SK-N-SH (cell line): ENCODE measurements around the gene CD300LG. TPM values are rescaled to one million over a fixed set of nuclear protein-coding genes. Genes with fewer than 3 reads are reported as not detected.

Experiments
- CTCF ChIA-PET: fragments of 300-600, 350-600 bp; formaldehyde crosslinking; extraction: SDS; loops from one replicate; lab custom pipeline; 2021; lab: Yijun Ruan, JAX
- POLR2A ChIA-PET: fragments of 350-600 bp; sonication (Branson Sonifier 250); formaldehyde crosslinking; extraction: SDS; loops from one replicate; lab custom pipeline; 2020; ENCODE audit warnings: antibody characterized with exemption, inconsistent platforms; lab: Yijun Ruan, JAX
- DNase-seq: peaks from one replicate; pipeline ENCODE4 v3.0.0; 2012
- H2AFZ ChIP-seq: fragments of 200-600 bp; sonication (generic); 2 replicates; pipeline ENCODE4 v1.8.1; 2016; ENCODE audit warnings: antibody characterized with exemption, mild to moderate bottlenecking, low read depth
- H3F3A ChIP-seq: fragments of 200-600 bp; sonication (generic); replicated peaks from 2 replicates; pipeline ENCODE3; 2016; ENCODE audit warnings: antibody characterized with exemption, mild to moderate bottlenecking; ENCODE audit not compliant: insufficient read depth
- H3K27ac ChIP-seq, 2 experiments: fragments of 200-500 bp in 1 of 2; fragments of 200-600 bp in 1 of 2; sonication (Bioruptor generic) in 1 of 2; sonication (generic), shearing (Covaris generic) in 1 of 2; 2 replicates each; pipeline versions ENCODE4 v1.5.1 to v1.6.1; 2014 to 2016; ENCODE audit warnings: low read depth in 2 of 2, inconsistent platforms in 1 of 2, low read length in 1 of 2, mild to moderate bottlenecking in 1 of 2, mixed read lengths in 1 of 2
- H3K27me3 ChIP-seq: fragments of 200-600 bp; sonication (generic), shearing (Covaris generic); 2 replicates; pipeline ENCODE4 v1.6.1; 2016; ENCODE audit warnings: mixed run types; ENCODE audit not compliant: insufficient read depth
- H3K36me3 ChIP-seq, 2 experiments: fragments of 200-500 bp in 1 of 2; fragments of 200-600 bp in 1 of 2; sonication (Bioruptor generic) in 1 of 2; sonication (generic) in 1 of 2; replicated peaks in 1 of 2; 2 replicates each; pipeline versions ENCODE3 to v1.5.1; 2014 to 2016; ENCODE audit warnings: low read length in 1 of 2, mild to moderate bottlenecking in 1 of 2; ENCODE audit not compliant: insufficient read depth in 2 of 2, control insufficient read depth in 1 of 2
- H3K4me1 ChIP-seq, 2 experiments: fragments of 200-500 bp in 1 of 2; fragments of 200-600 bp in 1 of 2; sonication (Bioruptor generic) in 1 of 2; sonication (generic), shearing (Covaris generic) in 1 of 2; 2 replicates each; pipeline versions ENCODE4 v1.5.1 to v1.6.1; 2014 to 2016; ENCODE audit warnings: low read depth in 1 of 2, low read length in 1 of 2, mixed run types in 1 of 2; ENCODE audit not compliant: insufficient read depth in 2 of 2, control insufficient read depth in 1 of 2
- H3K4me2 ChIP-seq: fragments of 200-600 bp; sonication (generic), shearing (Covaris generic); 2 replicates; pipeline ENCODE4 v1.6.1; 2017; ENCODE audit warnings: mixed run types
- H3K4me3 ChIP-seq, 2 experiments: fragments of 200-500 bp in 1 of 2; fragments of 200-600 bp in 1 of 2; sonication (Bioruptor generic) in 1 of 2; sonication (generic), shearing (Covaris generic) in 1 of 2; 2 replicates each; pipeline versions ENCODE4 v1.5.1 to v1.8.1; 2014 to 2016; ENCODE audit warnings: low read depth in 2 of 2, inconsistent platforms in 1 of 2, low read length in 1 of 2, mild to moderate bottlenecking in 1 of 2, mixed read lengths in 1 of 2, moderate library complexity in 1 of 2
- H3K79me2 ChIP-seq: fragments of 200-600 bp; sonication (generic); 2 replicates; pipeline ENCODE4 v1.8.1; 2017; ENCODE audit warnings: mild to moderate bottlenecking; ENCODE audit not compliant: insufficient read depth
- H3K9ac ChIP-seq: fragments of 200-600 bp; sonication (generic); 2 replicates; pipeline ENCODE4 v1.6.1; 2017; ENCODE audit warnings: mixed run types
- H3K9me2 ChIP-seq: fragments of 200-600 bp; sonication (generic); 2 replicates; pipeline ENCODE4 v1.6.1; 2017; ENCODE audit warnings: mixed run types
- H3K9me3 ChIP-seq: fragments of 200-600 bp; sonication (generic); 2 replicates; pipeline ENCODE4 v1.6.1; 2017; ENCODE audit warnings: mixed run types, mild to moderate bottlenecking, moderate library complexity
- H4K20me1 ChIP-seq: fragments of 200-600 bp; sonication (generic); 2 replicates; pipeline ENCODE4 v1.6.1; 2017; ENCODE audit warnings: mild to moderate bottlenecking, mixed run types; ENCODE audit not compliant: insufficient read depth
- CHD2 ChIP-seq: fragments of 150-350 bp; IDR thresholded peaks from 2 replicates; pipeline ENCODE4 v1.6.1; 2018; ENCODE audit warnings: low read length; ENCODE audit not compliant: partially characterized antibody
- FOSL2 ChIP-seq: IDR thresholded peaks from 2 replicates; pipeline ENCODE4 v1.4.0; 2012; ENCODE audit warnings: low read depth, mild to moderate bottlenecking, moderate library complexity, borderline replicate concordance
- FOXM1 ChIP-seq: IDR thresholded peaks from 2 replicates; pipeline ENCODE4 v1.4.0; 2012; ENCODE audit warnings: low read depth, mild to moderate bottlenecking
- GABPA ChIP-seq: IDR thresholded peaks from 2 replicates; pipeline ENCODE4 v1.4.0; 2012; ENCODE audit warnings: low read depth, mild to moderate bottlenecking
- JUND ChIP-seq: IDR thresholded peaks from 2 replicates; pipeline ENCODE4 v1.4.0; 2012
- NFIC ChIP-seq: IDR thresholded peaks from 2 replicates; pipeline ENCODE4 v1.4.0; 2012; ENCODE audit warnings: borderline replicate concordance
- SIN3A ChIP-seq: IDR thresholded peaks from 2 replicates; pipeline ENCODE4 v1.6.1; 2012; ENCODE audit warnings: low read depth, mild to moderate bottlenecking, low read length, moderate library complexity, borderline replicate concordance
- SMC3 ChIP-seq: IDR thresholded peaks from 2 replicates; pipeline ENCODE4 v1.6.1; 2012; ENCODE audit warnings: low read depth, low read length, improper control_type of control experiment
- TAF1 ChIP-seq: IDR thresholded peaks from 2 replicates; pipeline ENCODE4 v1.6.1; 2012; ENCODE audit warnings: low read depth, mild to moderate bottlenecking, low read length, moderate library complexity, borderline replicate concordance
- TCF12 ChIP-seq: IDR thresholded peaks from 2 replicates; pipeline ENCODE4 v1.4.0; 2012
- TEAD4 ChIP-seq: IDR thresholded peaks from 2 replicates; pipeline ENCODE4 v1.4.0; 2012; ENCODE audit warnings: mild to moderate bottlenecking, borderline replicate concordance; ENCODE audit not compliant: insufficient read depth
- WGBS: methylation state at CpG from one replicate; pipeline ENCODE4 v1.1.6; 2017; ENCODE audit warnings: low lambda C conversion rate; 5-methylcytosine and 5-hydroxymethylcytosine counted together
- polyA plus RNA-seq, 3 experiments: library from polyadenylated mRNA; depleted of rRNA; stranded (reverse); fragments of >200 nt; gene quantifications; 2 replicates each; pipeline ENCODE4 v1.2.3, GENCODE V29; 2012
- TF ChIP-seq, protein P1 (sequence below): IDR thresholded peaks from 2 replicates; pipeline ENCODE4 v1.4.0; 2012; ENCODE audit warnings: low read depth
- TF ChIP-seq, protein P2 (sequence below): IDR thresholded peaks from 2 replicates; pipeline ENCODE4 v1.6.1; 2012; ENCODE audit warnings: mild to moderate bottlenecking, low read depth, low read length, moderate library complexity
- TF ChIP-seq, protein P3 (sequence below): IDR thresholded peaks from 2 replicates; pipeline ENCODE4 v1.4.0; 2012; ENCODE audit warnings: low read depth, borderline replicate concordance

CD300LG gene
- polyA plus RNA-seq, 1 of the 3 experiments (the other 2 are of a cell fraction) = not detected

DNA sequence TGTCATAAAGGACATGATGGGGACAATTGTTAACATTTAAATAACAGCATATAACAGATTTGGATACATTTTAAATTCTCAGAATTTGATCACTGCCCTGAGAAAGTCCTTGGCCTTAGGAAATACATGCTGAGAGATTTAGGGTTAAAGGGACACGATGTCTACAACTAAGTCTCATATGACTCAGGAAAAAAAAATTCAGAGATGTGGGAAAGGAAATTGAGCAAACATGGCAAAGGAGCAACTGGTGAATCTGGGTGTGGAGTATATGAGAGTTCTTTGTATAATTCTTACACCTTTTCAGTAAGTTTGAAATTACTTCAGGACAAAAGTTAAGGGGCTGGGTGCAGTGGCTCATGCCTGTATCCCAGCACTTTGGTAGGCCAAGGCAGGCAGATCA is 32.3 kb upstream of the CD300LG start:
- H2AFZ ChIP-seq = no peak overlapping the region
- H4K20me1 ChIP-seq = no peaks in the 10 kb centered on the region
- H3K4me2 ChIP-seq = peak overlapping the region; percentile 8; the same call in 1 of the 2 replicates
- no peaks in the 10 kb centered on the region for H3K9me3 ChIP-seq
- no peaks in the 10 kb centered on the region for H3K9me2 ChIP-seq
- no peaks in the 10 kb centered on the region for H3F3A ChIP-seq
- peak overlapping the region in 1 of 2 experiments; percentile 13; a peak in 1 of 4 replicates for H3K27ac ChIP-seq
- no peak for DNase-seq
- H3K36me3 ChIP-seq = peaks cover 5 to 37% of the 10 kb centered on the region in 2 experiments
- 18% methylated on average over 1 of the region's 1 CpG for WGBS
- no peaks in the 10 kb centered on the region for H3K27me3 ChIP-seq
- no peak overlapping the region for H3K9ac ChIP-seq
- POLR2A ChIA-PET = interaction anchor here (1.0 kb wide), 1 partner anchor 12 kb away, joined by 4 read pairs; no protein-coding TSS in a partner anchor
- TF ChIP-seq, protein P1, sequence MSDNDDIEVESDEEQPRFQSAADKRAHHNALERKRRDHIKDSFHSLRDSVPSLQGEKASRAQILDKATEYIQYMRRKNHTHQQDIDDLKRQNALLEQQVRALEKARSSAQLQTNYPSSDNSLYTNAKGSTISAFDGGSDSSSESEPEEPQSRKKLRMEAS = no peak
- TF ChIP-seq FOSL2 = peak; percentile 13; the same call in 1 of the 2 replicates
- TF ChIP-seq, protein P2, sequence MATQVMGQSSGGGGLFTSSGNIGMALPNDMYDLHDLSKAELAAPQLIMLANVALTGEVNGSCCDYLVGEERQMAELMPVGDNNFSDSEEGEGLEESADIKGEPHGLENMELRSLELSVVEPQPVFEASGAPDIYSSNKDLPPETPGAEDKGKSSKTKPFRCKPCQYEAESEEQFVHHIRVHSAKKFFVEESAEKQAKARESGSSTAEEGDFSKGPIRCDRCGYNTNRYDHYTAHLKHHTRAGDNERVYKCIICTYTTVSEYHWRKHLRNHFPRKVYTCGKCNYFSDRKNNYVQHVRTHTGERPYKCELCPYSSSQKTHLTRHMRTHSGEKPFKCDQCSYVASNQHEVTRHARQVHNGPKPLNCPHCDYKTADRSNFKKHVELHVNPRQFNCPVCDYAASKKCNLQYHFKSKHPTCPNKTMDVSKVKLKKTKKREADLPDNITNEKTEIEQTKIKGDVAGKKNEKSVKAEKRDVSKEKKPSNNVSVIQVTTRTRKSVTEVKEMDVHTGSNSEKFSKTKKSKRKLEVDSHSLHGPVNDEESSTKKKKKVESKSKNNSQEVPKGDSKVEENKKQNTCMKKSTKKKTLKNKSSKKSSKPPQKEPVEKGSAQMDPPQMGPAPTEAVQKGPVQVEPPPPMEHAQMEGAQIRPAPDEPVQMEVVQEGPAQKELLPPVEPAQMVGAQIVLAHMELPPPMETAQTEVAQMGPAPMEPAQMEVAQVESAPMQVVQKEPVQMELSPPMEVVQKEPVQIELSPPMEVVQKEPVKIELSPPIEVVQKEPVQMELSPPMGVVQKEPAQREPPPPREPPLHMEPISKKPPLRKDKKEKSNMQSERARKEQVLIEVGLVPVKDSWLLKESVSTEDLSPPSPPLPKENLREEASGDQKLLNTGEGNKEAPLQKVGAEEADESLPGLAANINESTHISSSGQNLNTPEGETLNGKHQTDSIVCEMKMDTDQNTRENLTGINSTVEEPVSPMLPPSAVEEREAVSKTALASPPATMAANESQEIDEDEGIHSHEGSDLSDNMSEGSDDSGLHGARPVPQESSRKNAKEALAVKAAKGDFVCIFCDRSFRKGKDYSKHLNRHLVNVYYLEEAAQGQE = no peak
- TF ChIP-seq TAF1 = no peak
- TF ChIP-seq SMC3 = no peak
- no peak for TF ChIP-seq TCF12
- no peaks in the 10 kb centered on the region for H3K79me2 ChIP-seq
- H3K4me3 ChIP-seq = no peak overlapping the region
- H3K4me1 ChIP-seq = peaks cover 0 to 8% of the 10 kb centered on the region in 2 experiments; a peak in 1 of 4 replicates
- CTCF ChIA-PET = interaction anchor here (1.1 to 1.5 kb wide), 2 partner anchors 32 kb away, joined by 3 to 5 read pairs; partner anchors contain the start of gene CD300LG

DNA sequence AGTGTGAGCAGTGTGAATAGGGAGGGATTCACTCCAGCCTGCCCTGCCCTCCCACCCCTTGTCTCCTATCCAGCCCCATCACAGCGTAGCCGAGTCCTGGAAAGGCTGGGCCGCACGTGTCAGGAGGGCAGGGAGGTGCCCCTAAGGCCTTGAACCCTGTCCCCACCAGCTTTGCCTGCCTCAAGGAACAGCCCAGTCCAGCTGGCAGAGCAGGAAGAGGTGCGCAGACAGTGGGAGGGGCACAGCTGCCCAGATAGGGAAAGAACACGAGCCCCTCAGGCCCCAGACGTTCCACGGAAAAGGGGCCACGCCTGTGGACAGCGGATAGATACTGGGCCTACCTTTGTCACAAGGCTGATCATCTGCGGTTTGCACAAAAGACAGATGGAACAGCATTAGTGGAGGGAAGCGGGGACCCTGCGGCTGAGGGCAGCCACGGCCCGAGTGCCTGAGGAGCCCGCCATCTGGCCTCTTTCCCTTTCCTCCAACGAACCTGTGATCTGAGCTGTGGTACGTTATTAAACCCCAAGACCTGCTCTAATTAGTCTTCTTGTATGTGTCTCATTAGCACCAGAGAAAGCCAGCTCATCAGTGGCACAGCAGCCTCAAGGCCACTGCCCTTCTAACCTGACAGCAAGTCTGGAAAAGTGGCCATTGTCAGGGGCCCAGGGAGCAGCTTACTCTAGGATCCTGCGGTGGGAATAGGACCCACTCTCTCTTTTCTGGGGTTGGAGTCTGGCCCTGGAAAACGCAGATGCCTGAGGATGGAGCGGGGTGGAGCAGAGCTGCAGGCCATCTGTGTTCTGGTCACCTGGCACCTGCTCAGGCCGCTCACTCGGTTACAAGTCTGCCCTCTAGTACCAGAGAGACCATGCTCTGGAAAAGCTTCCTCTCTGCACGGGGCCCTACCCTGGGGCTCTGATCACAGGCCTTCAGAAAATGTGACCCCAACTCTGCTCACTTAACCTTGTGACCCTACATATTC is 30.3 kb upstream of the CD300LG start:
- no peak overlapping the region for H3K4me3 ChIP-seq
- no peak overlapping the region for H3K27ac ChIP-seq
- DNase-seq = no peak
- H3K9me2 ChIP-seq = no peaks in the 10 kb centered on the region
- H3K9me3 ChIP-seq = no peaks in the 10 kb centered on the region
- ChIA-PET CTCF (interaction anchor here (0.7 to 2.5 kb wide), 6 partner anchors 10 to 60 kb away, joined by 3 to 12 read pairs (median 4); partner anchors contain the start of gene CD300LG), POLR2A (no interaction called here)
- H3K79me2 ChIP-seq = no peaks in the 10 kb centered on the region
- peaks cover 0 to 8% of the 10 kb centered on the region in 2 experiments; a peak in 1 of 4 replicates for H3K4me1 ChIP-seq
- H4K20me1 ChIP-seq = no peaks in the 10 kb centered on the region
- peaks cover 5 to 31% of the 10 kb centered on the region in 2 experiments for H3K36me3 ChIP-seq
- no peak overlapping the region for H3K4me2 ChIP-seq
- H3F3A ChIP-seq = no peaks in the 10 kb centered on the region
- TF ChIP-seq, protein P2 = no peak
- no peak for TF ChIP-seq FOXM1
- TF ChIP-seq NFIC = no peak
- TF ChIP-seq GABPA = no peak
- TF ChIP-seq JUND = no peak
- TF ChIP-seq CHD2 = no peak
- TF ChIP-seq TAF1 = no peak
- TF ChIP-seq, protein P3, sequence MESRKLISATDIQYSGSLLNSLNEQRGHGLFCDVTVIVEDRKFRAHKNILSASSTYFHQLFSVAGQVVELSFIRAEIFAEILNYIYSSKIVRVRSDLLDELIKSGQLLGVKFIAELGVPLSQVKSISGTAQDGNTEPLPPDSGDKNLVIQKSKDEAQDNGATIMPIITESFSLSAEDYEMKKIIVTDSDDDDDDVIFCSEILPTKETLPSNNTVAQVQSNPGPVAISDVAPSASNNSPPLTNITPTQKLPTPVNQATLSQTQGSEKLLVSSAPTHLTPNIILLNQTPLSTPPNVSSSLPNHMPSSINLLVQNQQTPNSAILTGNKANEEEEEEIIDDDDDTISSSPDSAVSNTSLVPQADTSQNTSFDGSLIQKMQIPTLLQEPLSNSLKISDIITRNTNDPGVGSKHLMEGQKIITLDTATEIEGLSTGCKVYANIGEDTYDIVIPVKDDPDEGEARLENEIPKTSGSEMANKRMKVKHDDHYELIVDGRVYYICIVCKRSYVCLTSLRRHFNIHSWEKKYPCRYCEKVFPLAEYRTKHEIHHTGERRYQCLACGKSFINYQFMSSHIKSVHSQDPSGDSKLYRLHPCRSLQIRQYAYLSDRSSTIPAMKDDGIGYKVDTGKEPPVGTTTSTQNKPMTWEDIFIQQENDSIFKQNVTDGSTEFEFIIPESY = no peak
- TF ChIP-seq SIN3A = no peak
- TF ChIP-seq, protein P1 = no peak
- no peak for TF ChIP-seq SMC3
- no peak for TF ChIP-seq TEAD4
- no peak overlapping the region for H3K9ac ChIP-seq
- 97% methylated on average over 23 of the region's 24 CpGs for WGBS
- H3K27me3 ChIP-seq = no peaks in the 10 kb centered on the region
- H2AFZ ChIP-seq = no peak overlapping the region
